Measurements from ENCODE around the gene MAPK6.

DNA sequence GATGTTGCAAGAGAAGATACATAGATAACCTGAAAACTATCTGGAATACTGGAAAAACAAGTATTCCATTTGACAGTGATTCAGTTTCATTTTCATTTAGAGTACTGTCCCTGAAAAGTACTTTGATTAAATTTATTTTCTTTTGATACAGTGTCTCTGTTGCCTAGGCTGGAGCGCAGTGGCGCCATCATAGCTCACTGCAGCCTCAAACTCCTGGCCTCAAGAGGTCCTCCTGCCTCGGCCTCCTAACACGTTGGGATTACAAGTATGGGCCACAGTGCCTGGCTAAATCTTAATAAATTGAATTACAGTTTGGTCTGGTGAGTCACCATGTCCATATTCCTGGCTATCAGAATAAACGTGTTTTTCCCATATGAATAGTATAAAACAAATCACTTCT, 45.8 kb upstream of the MAPK6 start:
- TF ChIP-seq REST (IDR thresholded peaks at IDR 0.05; ENCODE audit: insufficient read depth in 1 of 2, low read depth in 2 of 2, low read length in 2 of 2) (no peak), POLR2AphosphoS5 (IDR thresholded peaks at IDR 0.05; ENCODE audit: low read depth, low read length) (no peak), SIN3A (IDR thresholded peaks at IDR 0.05; ENCODE audit: borderline replicate concordance, insufficient read depth, low read length) (no peak), TAF1 (IDR thresholded peaks at IDR 0.05; ENCODE audit: borderline replicate concordance, insufficient read depth, low read length) (no peak)

All from PFSK-1 (cell line).